GM21717 (cell line): ENCODE data around the gene TSR1.

Experiments used
- ATAC-seq: cut with Tn5 transposase; IDR thresholded peaks from one replicate; pipeline ENCODE4 v1.9.1; 2021; ENCODE audit warnings: mild to moderate bottlenecking, moderate library complexity; ENCODE audit not compliant: unreplicated experiment

TSR1 gene

GRCh38 chr17:2369551-2370210 lies 33.4 kb upstream of the TSR1 start:
- no peak for ATAC-seq

GRCh38 chr17:2369039-2369438 lies 32.8 kb upstream of the TSR1 start:
- no peak for ATAC-seq

DNA sequence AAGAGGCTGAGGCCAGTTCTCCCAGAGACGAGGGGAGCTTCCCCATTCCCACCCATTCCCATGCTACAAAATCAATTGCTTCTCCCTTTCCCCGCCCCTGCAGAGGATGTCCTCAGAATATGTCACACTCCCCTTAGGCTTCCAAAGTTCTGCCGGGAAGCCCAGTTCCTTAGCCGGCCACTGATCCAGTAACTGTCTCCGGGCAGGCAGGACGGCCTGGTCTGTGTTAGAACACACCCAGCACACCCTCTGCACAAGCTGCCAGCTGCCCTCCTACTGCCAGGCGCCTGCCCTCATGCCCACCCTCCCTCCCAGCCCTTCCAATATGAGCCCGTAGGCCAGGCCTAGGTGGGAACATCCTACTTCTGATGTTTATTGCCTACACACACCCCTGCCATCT lies 32.1 kb upstream of the TSR1 start:
- no peak for ATAC-seq

DNA sequence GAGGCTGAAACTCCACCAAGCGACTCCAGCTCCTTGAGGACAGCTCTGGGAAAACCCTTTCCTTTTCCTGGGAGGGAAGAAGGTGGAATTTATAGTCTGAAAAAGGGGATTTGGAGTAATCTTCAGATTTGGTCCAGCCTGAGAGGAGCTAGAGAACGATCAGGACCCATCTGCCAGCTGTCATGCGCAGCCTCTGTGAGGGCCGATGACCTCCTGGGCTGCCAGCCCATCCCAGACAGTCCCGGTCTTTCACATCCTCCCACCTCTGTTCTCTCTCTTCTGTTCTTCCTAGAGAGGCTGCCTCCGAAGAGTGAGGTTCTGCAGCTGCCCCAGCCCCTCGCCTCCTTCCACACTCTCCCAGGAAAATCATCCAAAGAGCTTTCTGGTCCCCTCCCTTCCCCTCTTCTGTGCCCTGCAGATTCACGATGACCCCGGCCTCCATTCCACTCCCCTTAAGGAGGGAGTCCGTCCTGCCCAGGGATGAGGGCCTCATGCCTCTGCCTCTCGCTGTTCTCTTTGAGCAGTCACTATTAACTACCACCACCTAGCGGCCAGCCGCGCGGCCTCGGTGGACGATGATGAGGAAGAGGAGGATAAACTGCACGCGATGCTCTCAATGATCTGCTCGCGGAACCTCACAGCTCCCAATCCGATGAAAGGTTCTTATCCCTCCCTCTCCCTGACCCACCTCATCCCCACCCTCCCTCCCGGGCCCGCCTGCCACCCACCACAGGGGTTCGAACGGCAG lies 30.7 kb upstream of the TSR1 start:
- no peak for ATAC-seq

DNA sequence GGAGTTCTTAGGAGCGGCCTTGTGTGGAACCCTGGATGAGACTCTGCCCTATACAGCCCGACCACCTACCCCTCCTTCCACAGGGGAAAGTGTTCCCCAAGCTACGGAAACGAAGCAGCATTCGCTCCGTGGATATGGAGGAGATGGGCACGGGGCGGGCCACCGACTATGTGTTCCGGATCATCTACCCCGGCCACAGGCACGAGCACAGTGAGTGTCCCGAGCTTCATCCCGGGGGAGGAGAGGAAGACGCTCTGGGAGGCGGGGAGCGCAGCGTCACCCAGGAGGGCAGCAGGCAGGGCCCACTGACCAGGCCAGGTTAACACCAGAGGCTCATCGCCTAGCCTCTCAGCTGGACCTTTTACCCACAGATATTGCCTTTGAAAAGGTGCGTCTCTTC lies 28.9 kb upstream of the TSR1 start:
- no peak for ATAC-seq

- ATAC-seq = no peak
Measured at GRCh38 chr17:2364763-2365116, 28.5 kb upstream of the TSR1 start.

- ATAC-seq = no peak
Measured at GRCh38 chr17:2363851-2364762, 27.9 kb upstream of the TSR1 start.

DNA sequence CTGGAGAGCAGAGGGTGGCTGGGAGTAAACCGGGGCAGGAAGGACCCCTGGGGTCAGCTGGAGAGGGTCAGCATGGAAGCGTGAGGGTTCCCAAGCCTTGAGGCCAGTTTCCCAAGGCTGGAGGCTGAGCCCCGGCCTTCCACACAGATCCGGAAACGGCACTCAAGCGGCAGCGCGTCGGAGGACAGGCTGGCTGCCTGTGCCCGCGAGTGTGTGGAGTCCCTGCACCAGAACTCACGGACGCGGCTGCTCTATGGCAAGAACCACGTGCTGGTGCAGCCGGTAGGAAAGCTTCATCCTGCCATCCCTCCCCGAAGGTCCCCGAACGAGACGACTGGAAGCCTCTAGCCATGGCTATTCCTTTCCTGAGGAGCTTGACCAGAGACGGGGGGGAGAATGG lies 27.1 kb upstream of the TSR1 start:
- no peak for ATAC-seq

DNA sequence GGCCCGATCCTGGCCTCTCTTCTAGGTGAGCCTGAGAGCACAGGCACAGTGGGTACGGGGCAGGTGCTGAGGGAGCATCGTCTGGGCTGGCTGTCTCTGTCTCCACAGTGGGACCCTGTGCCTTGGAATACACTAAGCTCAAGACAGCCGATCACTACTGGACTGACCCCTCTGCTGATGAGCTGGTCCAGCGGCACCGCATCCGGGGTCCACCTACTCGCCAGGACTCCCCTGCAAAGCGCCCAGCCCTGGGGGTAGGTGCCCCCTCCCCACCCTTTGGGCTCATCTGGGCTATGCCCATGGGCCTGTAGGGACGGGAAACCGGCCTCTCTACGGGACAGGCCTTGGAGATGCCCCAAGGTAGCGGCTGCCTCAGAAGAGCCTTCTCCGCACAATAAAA lies 26.6 kb upstream of the TSR1 start:
- ATAC-seq = no peak

DNA sequence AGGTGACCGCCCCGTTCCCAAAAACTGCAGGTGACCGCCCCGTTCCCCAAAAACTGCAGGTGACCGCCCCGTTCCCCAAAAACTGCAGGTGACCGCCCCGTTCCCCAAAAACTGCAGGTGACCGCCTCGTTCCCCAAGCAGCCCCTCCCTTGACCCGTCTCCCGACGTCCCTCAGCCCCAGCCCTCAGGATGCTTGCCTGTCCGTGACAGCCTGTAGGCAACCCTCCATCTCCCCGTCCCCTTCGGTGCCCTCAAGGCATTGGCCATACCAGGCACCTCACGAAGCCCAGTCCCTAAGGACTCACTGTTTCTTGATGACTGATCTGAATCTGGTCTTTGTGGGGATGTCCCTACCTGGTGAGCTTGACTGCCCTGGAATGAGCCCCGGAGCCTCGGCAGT lies 26.2 kb upstream of the TSR1 start:
- ATAC-seq = no peak

GRCh38 chr17:2362016-2362415 lies 25.8 kb upstream of the TSR1 start:
- no peak for ATAC-seq

GRCh38 chr17:2361010-2361760 lies 24.9 kb upstream of the TSR1 start:
- no peak for ATAC-seq

GRCh38 chr17:2357931-2358434 lies 21.7 kb upstream of the TSR1 start:
- no peak for ATAC-seq

DNA sequence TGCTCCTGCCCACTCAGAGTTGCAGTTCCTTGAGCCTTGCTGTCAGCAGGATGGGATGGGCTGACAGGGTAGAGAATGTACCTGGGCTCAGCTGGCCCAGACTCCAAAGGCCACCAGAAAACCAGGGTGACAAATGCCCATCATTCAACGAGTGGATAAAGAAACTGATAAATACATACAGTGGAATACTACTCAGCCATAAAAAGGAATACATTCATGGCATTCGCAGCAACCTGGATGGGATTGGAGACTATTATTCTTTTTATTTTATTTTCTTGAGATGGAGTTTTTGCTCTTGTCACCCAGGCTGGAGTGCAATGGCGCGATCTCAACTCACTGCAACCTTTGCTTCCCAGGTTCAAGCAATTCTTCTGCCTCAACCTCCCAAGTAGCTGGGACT lies 21.0 kb upstream of the TSR1 start:
- no peak for ATAC-seq

DNA sequence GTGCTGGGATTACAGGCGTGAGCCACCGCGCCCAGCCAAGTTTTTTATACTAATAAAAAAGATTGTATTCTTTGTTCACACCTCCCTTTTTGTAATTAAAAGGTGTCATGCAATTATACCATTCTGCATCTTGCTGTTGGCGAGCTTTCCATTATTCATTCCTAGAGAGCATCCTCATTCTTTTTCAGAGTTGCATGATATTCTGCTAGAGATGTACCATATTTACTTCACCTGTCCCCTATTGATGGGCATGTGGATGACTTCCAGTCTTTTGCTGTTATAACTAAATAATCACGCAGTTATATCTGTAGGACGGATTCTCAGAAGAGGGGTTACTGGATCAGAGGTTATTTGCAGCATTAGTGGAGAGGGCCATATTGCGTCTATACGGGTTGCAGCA lies 18.1 kb upstream of the TSR1 start:
- no peak for ATAC-seq

GRCh38 chr17:2351269-2351668 lies 15.0 kb upstream of the TSR1 start:
- no peak for ATAC-seq

- ATAC-seq = no peak
Measured at GRCh38 chr17:2347805-2348685, 11.8 kb upstream of the TSR1 start.

- no peak for ATAC-seq
Measured at GRCh38 chr17:2346475-2346874, 10.2 kb upstream of the TSR1 start.

DNA sequence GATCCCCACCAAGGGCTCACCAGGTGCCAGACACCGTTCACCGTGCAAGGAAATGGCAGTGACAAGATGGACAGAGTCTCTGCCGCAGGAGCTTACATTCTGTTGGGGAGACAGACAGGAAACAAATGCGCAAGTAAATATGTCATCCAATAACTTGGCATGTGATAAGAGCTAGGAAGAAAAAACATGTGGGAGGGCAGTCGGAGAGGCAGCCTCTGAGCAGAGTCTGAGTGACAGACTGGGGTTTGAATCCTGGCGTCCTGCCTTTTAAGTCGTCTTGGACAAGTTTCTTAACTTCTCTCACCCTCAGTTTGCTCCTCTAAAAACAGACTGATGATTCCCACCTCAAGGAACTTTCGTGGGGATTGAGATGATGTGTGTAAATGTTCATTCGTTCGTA lies 8.3 kb upstream of the TSR1 start:
- ATAC-seq = no peak

GRCh38 chr17:2343421-2343820 lies 7.2 kb upstream of the TSR1 start:
- ATAC-seq = no peak
